Activated naive CD8-positive, alpha-beta T cell treated with anti-CD3 and anti-CD28 coated beads, Interleukin-2, amount 10 ng/mL, durations not matched to agents 7 days and 5 days (primary cell): ENCODE measurements around the gene ABLIM2. TPM values are rescaled to one million over a fixed set of nuclear protein-coding genes. Genes with fewer than 3 reads are reported as not detected.

ENCODE experiments used
- ATAC-seq: fragments of 150-1000 bp; cut with Tn5 transposase; one replicate; pipeline ENCODE4 v1.10.0; 2021; ENCODE audit warnings: low read depth, moderate library complexity
- POLR2A ChIA-PET: fragments of 350-600 bp; sonication (Branson Sonifier 250); formaldehyde crosslinking; loops from one replicate; lab custom pipeline; 2021; ENCODE audit warnings: antibody characterized with exemption; lab: Charles Lee
- DNase-seq: peaks from one replicate; pipeline ENCODE4 v3.0.0; 2021
- H3K27ac Mint-ChIP-seq: one replicate; pipeline ENCODE4 v1.8.0; 2022; ENCODE audit warnings: mild to moderate bottlenecking, mixed read lengths
- H3K27me3 Mint-ChIP-seq: one replicate; pipeline ENCODE4 v1.8.0; 2022; ENCODE audit warnings: mild to moderate bottlenecking, moderate library complexity, mixed read lengths
- H3K36me3 Mint-ChIP-seq: one replicate; pipeline ENCODE4 v1.8.0; 2021; ENCODE audit warnings: mild to moderate bottlenecking, mixed read lengths
- H3K4me1 Mint-ChIP-seq: one replicate; pipeline ENCODE4 v1.8.0; 2021; ENCODE audit warnings: mixed read lengths
- H3K4me3 Mint-ChIP-seq: one replicate; pipeline ENCODE4 v1.8.0; 2022; ENCODE audit warnings: mild to moderate bottlenecking, moderate library complexity, mixed read lengths
- H3K9me3 Mint-ChIP-seq: one replicate; pipeline ENCODE4 v1.8.0; 2021; ENCODE audit warnings: mixed read lengths
- total RNA-seq, 2 experiments: library from RNA; stranded (reverse); gene quantifications; one replicate each; pipeline ENCODE4 v1.2.3, GENCODE V29; 2021

ABLIM2 gene
- total RNA-seq, 2 experiments from 2014 or later: 1.7 to 2.5 TPM

- DNase-seq (peak; percentile 80), ATAC-seq (peak; percentile 97)
- POLR2A ChIA-PET: interaction anchor here (1.0 to 1.8 kb wide), 5 partner anchors 23 to 237 kb away, joined by 3 to 4 read pairs (median 3); partner anchors contain the start of gene ABLIM2
- H3K9me3 Mint-ChIP-seq: no peaks in the 10 kb centered on the region
- H3K4me1 Mint-ChIP-seq: peaks cover 19% of the 10 kb centered on the region
- no peaks in the 10 kb centered on the region for H3K27me3 Mint-ChIP-seq
- H3K36me3 Mint-ChIP-seq: no peaks in the 10 kb centered on the region
- H3K27ac Mint-ChIP-seq: peak within 1 kb of the TSS; percentile 93
- peak within 1 kb of the TSS; percentile 91 for H3K4me3 Mint-ChIP-seq
Measured at GRCh38 chr4:8198906-8199593, 40.4 kb upstream of the ABLIM2 start, which contains the start of gene SH3TC1. TSS of gene SH3TC1 (plus strand) at chr4:8199290. CDS start at chr4:8205195, 5,905 bp downstream.

GRCh38 chr4:8198206-8198905 lies 39.7 kb upstream of the ABLIM2 start:
- H3K4me3 Mint-ChIP-seq: peak overlapping the region; percentile 91
- DNase-seq: no peak
- no peaks in the 10 kb centered on the region for H3K27me3 Mint-ChIP-seq
- no peaks in the 10 kb centered on the region for H3K9me3 Mint-ChIP-seq
- no peak for ATAC-seq
- no peaks in the 10 kb centered on the region for H3K36me3 Mint-ChIP-seq
- peaks cover 19% of the 10 kb centered on the region for H3K4me1 Mint-ChIP-seq
- H3K27ac Mint-ChIP-seq: peak overlapping the region; percentile 87
- POLR2A ChIA-PET: interaction anchor here (1.0 to 1.8 kb wide), 5 partner anchors 22 to 237 kb away, joined by 3 to 4 read pairs (median 3); partner anchors contain the start of gene ABLIM2

- no peaks in the 10 kb centered on the region for H3K27me3 Mint-ChIP-seq
- no peak for ATAC-seq
- no peaks in the 10 kb centered on the region for H3K9me3 Mint-ChIP-seq
- no peak overlapping the region for H3K4me3 Mint-ChIP-seq
- no peak overlapping the region for H3K27ac Mint-ChIP-seq
- POLR2A ChIA-PET: no interaction called here
- no peaks in the 10 kb centered on the region for H3K36me3 Mint-ChIP-seq
- peaks cover 21% of the 10 kb centered on the region for H3K4me1 Mint-ChIP-seq
- DNase-seq: no peak
Measured at GRCh38 chr4:8197521-8197920, 38.9 kb upstream of the ABLIM2 start.

- Mint-ChIP-seq H3K4me3 (no peak overlapping the region), H3K27ac (no peak overlapping the region), H3K36me3 (no peaks in the 10 kb centered on the region), H3K9me3 (no peaks in the 10 kb centered on the region), H3K27me3 (no peaks in the 10 kb centered on the region), H3K4me1 (peaks cover 14% of the 10 kb centered on the region)
- POLR2A ChIA-PET: no interaction called here
- ATAC-seq (no peak), DNase-seq (no peak)
Measured at GRCh38 chr4:8195841-8196458, 37.3 kb upstream of the ABLIM2 start.

- Mint-ChIP-seq H3K4me3 (no peak overlapping the region), H3K9me3 (no peaks in the 10 kb centered on the region), H3K36me3 (no peaks in the 10 kb centered on the region), H3K27me3 (no peaks in the 10 kb centered on the region), H3K4me1 (peaks cover 14% of the 10 kb centered on the region), H3K27ac (no peak overlapping the region)
- ATAC-seq: no peak
- DNase-seq: no peak
- POLR2A ChIA-PET: no interaction called here
Measured at GRCh38 chr4:8195431-8195830, 36.8 kb upstream of the ABLIM2 start.

GRCh38 chr4:8194306-8195242 lies 36.0 kb upstream of the ABLIM2 start:
- Mint-ChIP-seq H3K27ac (no peak overlapping the region), H3K36me3 (no peaks in the 10 kb centered on the region), H3K9me3 (no peaks in the 10 kb centered on the region), H3K27me3 (no peaks in the 10 kb centered on the region), H3K4me3 (no peak overlapping the region), H3K4me1 (peaks cover 11% of the 10 kb centered on the region)
- no peak for ATAC-seq
- DNase-seq: no peak
- POLR2A ChIA-PET: no interaction called here

GRCh38 chr4:8192748-8193738 lies 34.4 kb upstream of the ABLIM2 start:
- no peak overlapping the region for H3K27ac Mint-ChIP-seq
- POLR2A ChIA-PET: no interaction called here
- ATAC-seq (peak; percentile 68), DNase-seq (no peak)
- peaks cover 2% of the 10 kb centered on the region for H3K4me1 Mint-ChIP-seq
- no peaks in the 10 kb centered on the region for H3K9me3 Mint-ChIP-seq
- H3K27me3 Mint-ChIP-seq: no peaks in the 10 kb centered on the region
- H3K36me3 Mint-ChIP-seq: no peaks in the 10 kb centered on the region
- H3K4me3 Mint-ChIP-seq: no peak overlapping the region

- Mint-ChIP-seq H3K27me3 (no peaks in the 10 kb centered on the region), H3K36me3 (no peaks in the 10 kb centered on the region), H3K4me3 (no peak overlapping the region), H3K9me3 (no peaks in the 10 kb centered on the region), H3K27ac (no peak overlapping the region), H3K4me1 (peaks cover 2% of the 10 kb centered on the region)
- DNase-seq (no peak), ATAC-seq (no peak)
- POLR2A ChIA-PET: no interaction called here
Measured at GRCh38 chr4:8191136-8191747, 32.6 kb upstream of the ABLIM2 start.

GRCh38 chr4:8189551-8190466 lies 31.2 kb upstream of the ABLIM2 start:
- Mint-ChIP-seq H3K27me3 (no peaks in the 10 kb centered on the region), H3K4me1 (peaks cover 2% of the 10 kb centered on the region), H3K4me3 (no peak overlapping the region), H3K9me3 (no peaks in the 10 kb centered on the region), H3K27ac (no peak overlapping the region), H3K36me3 (no peaks in the 10 kb centered on the region)
- ATAC-seq: no peak
- POLR2A ChIA-PET: no interaction called here
- DNase-seq: no peak

- Mint-ChIP-seq H3K27me3 (no peaks in the 10 kb centered on the region), H3K36me3 (no peaks in the 10 kb centered on the region), H3K4me3 (no peak overlapping the region), H3K27ac (no peak overlapping the region), H3K4me1 (peaks cover 2% of the 10 kb centered on the region), H3K9me3 (no peaks in the 10 kb centered on the region)
- no peak for DNase-seq
- ATAC-seq: no peak
- POLR2A ChIA-PET: no interaction called here
Measured at GRCh38 chr4:8188743-8189550, 30.3 kb upstream of the ABLIM2 start.
